ENCODE measurements around the gene EEA1. TPM values are rescaled to one million over a fixed set of nuclear protein-coding genes. Genes with fewer than 3 reads are reported as not detected.

The EEA1 gene
- total and polyA plus RNA-seq, 12 donors, result 2.5 to 36.9 (median 21.4) TPM

DNA sequence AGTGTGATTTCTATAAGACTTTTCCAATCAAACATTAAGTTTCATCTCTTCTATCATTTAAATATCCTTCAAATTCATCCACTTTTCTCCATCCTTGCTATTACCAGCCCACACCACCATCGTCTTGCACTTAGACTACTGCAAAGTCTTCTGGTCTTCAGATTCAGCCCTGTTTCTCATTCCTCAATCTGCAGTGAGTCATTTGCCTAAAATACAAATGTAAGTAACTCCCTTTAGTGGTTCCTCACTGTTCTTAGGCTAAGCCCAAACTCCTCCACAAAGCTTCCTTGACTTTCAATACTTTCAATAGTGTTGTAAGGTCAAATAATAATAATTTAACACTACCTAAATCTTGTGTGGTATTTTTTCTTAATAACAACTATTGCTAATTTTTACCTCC, 143.1 kb downstream of the EEA1 start:
- peaks cover 0 to 8% of the 10 kb centered on the region in 2 donors for H3K4me1 ChIP-seq (replicated peaks in 1 of 2)
- 92 to 97% (median 95%) methylated on average over 1 of the region's 1 CpG for WGBS, 4 donors
- H3K27ac ChIP-seq, result no peak overlapping the region
- no peaks in the 10 kb centered on the region for H3K9me3 ChIP-seq (replicated peaks in 1 of 3)
- no peak for TF ChIP-seq POLR2A (IDR thresholded peaks at IDR 0.05)
- DNase-seq, result no peak
- intact Hi-C loops (cut with DNase I), result loop anchor here in 1 of 2 donors (10.0 kb wide), 1 partner anchor 609 kb away; no protein-coding TSS in a partner anchor
- no peak overlapping the region for H3K4me3 ChIP-seq
- H3K36me3 ChIP-seq (replicated peaks in 1 of 2), result no peaks in the 10 kb centered on the region
- H3K27me3 ChIP-seq, result no peaks in the 10 kb centered on the region

- Histone ChIP-seq H3K4me3 (no peak overlapping the region), H3K27me3 (no peaks in the 10 kb centered on the region), H3K27ac (no peak overlapping the region), H3K9me3 (replicated peaks in 1 of 3) (no peaks in the 10 kb centered on the region), H3K36me3 (replicated peaks in 1 of 2) (no peaks in the 10 kb centered on the region), H3K4me1 (replicated peaks in 1 of 2) (peaks cover 0 to 8% of the 10 kb centered on the region in 2 donors)
- intact Hi-C loops (cut with DNase I), result loop anchor here in 1 of 2 donors (10.0 kb wide), 1 partner anchor 609 kb away; no protein-coding TSS in a partner anchor
- 93 to 98% (median 93%) methylated on average over 1 of the region's 1 CpG for WGBS, 4 donors
- TF ChIP-seq POLR2A (IDR thresholded peaks at IDR 0.05), result no peak
- no peak for TF ChIP-seq CTCF (IDR thresholded peaks at IDR 0.05)
- no peak for DNase-seq
These were observed 143.5 kb downstream of the EEA1 start for GRCh38 chr12:92785563-92785950.

GRCh38 chr12:92784797-92785562, 144.1 kb downstream of the EEA1 start:
- Histone ChIP-seq H3K36me3 (replicated peaks in 1 of 2) (no peaks in the 10 kb centered on the region), H3K9me3 (replicated peaks in 1 of 3) (no peaks in the 10 kb centered on the region), H3K4me3 (no peak overlapping the region), H3K27ac (no peak overlapping the region), H3K27me3 (no peaks in the 10 kb centered on the region), H3K4me1 (replicated peaks in 1 of 2) (peaks cover 0 to 8% of the 10 kb centered on the region in 2 donors)
- 75 to 83% (median 79%) methylated on average over 1 of the region's 1 CpG for WGBS, 4 donors
- intact Hi-C loops (cut with DNase I), result loop anchor here in 1 of 2 donors (10.0 kb wide), 1 partner anchor 610 kb away; no protein-coding TSS in a partner anchor
- TF ChIP-seq CTCF (IDR thresholded peaks at IDR 0.05) (peak; percentile 23 to 74 (median 72)), POLR2A (IDR thresholded peaks at IDR 0.05) (no peak)
- DNase-seq, result peak in 4 of 7 donors; percentile 17 to 34 (median 21)

GRCh38 chr12:92784356-92784755, 144.7 kb downstream of the EEA1 start:
- Histone ChIP-seq H3K4me1 (replicated peaks in 1 of 2) (peaks cover 0 to 8% of the 10 kb centered on the region in 2 donors), H3K27me3 (no peaks in the 10 kb centered on the region), H3K36me3 (replicated peaks in 1 of 2) (no peaks in the 10 kb centered on the region), H3K9me3 (replicated peaks in 1 of 3) (no peaks in the 10 kb centered on the region), H3K27ac (no peak overlapping the region), H3K4me3 (no peak overlapping the region)
- TF ChIP-seq CTCF (IDR thresholded peaks at IDR 0.05) (no peak), POLR2A (IDR thresholded peaks at IDR 0.05) (no peak)
- intact Hi-C loops (cut with DNase I), result loop anchor here in 1 of 2 donors (10.0 kb wide), 1 partner anchor 610 kb away; no protein-coding TSS in a partner anchor
- 56 to 77% (median 66%) methylated on average over 1 of the region's 1 CpG for WGBS, 4 donors
- DNase-seq, result no peak
